Fibroblast of lung (primary cell): ENCODE results near the gene SI.

Source experiments
- CTCF ChIP-seq, 2 donors: IDR thresholded peaks in 1 of 2; conservative IDR thresholded peaks in 1 of 2; 1 replicate in 1 of 2; 2 replicates in 1 of 2; pipeline ENCODE4 v1.5.1; 2011 to 2012; ENCODE audit warnings: low read length in 2 of 2, control low read depth in 1 of 2, inconsistent platforms in 1 of 2, low read depth in 1 of 2, mild to moderate bottlenecking in 1 of 2
- EZH2 ChIP-seq: IDR thresholded peaks from 2 replicates; pipeline ENCODE4 v1.5.1; 2012; ENCODE audit warnings: low read length, control low read depth, mild to moderate bottlenecking; ENCODE audit errors: missing control alignments

- TF ChIP-seq CTCF (conservative IDR thresholded peaks at IDR 0.05 in 1 of 2, IDR thresholded peaks at IDR 0.05 in 1 of 2; ENCODE audit: low read depth in 1 of 2, low read length in 2 of 2) (no peak), EZH2 (no peak)
Measured at GRCh38 chr3:165111401-165111800, 33.1 kb upstream of the SI start.
